Right lobe of liver (tissue), 4 donors: ENCODE data around the gene MAP2K2.

Experiments used
- CTCF ChIP-seq, 4 donors: fragments of 200-600 bp in 3 of 4; fragments of 450-650 bp in 1 of 4; IDR thresholded peaks; one replicate each; pipeline versions ENCODE4 v1.5.1 to v1.8.0; 2016 to 2022; ENCODE audit warnings: antibody characterized with exemption in 4 of 4, mild to moderate bottlenecking in 2 of 4
- POLR2A ChIP-seq: fragments of 450-650 bp; IDR thresholded peaks from one replicate; pipeline ENCODE4 v1.6.1; 2017; ENCODE audit warnings: antibody characterized with exemption, mild to moderate bottlenecking
- donor health status: DM: no; HTN: no; CAD: no.
- donor health status: DM: no; HTN: no; CAD: no.
- donor health status: DM: no; HTN: yes; CAD: no.

DNA sequence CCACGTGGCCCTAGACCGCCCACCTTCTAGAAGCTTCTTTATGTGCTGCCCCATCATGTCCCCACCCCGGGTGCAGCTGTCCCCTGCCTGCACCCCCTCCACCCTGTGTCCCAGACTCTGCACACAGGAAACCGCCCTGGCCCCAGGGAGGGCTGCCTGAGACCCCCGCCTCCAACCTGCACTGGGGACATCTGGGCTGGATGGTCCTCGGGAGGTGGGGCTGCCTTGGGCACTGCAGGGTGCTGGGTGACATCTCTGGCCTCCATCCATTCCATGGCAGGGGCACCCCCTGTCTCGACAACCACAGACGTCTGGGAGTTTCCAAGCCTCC, 39.4 kb downstream of the MAP2K2 start:
- TF ChIP-seq CTCF (IDR thresholded peaks at IDR 0.05) (no peak), POLR2A (no peak)
